ENCODE measurements around the gene MTHFD2L.
"Not testable (repeated sequence)": the region's sequence is repeated elsewhere in the genome, so short reads cannot be mapped to it uniquely, and the experiment has no call there.

The MTHFD2L gene

GRCh38 chr4:74190919-74191397 is 33.0 kb downstream of the MTHFD2L start:
- DNase-seq = no peak

GRCh38 chr4:74197080-74197479 is 39.2 kb downstream of the MTHFD2L start:
- DNase-seq = no peak

GRCh38 chr4:74202062-74202586 is 44.2 kb downstream of the MTHFD2L start:
- DNase-seq = no peak

GRCh38 chr4:74203467-74203866 is 45.5 kb downstream of the MTHFD2L start:
- DNase-seq = no peak

GRCh38 chr4:74205046-74205445 is 47.1 kb downstream of the MTHFD2L start:
- DNase-seq = no peak

GRCh38 chr4:74205559-74205958 is 47.6 kb downstream of the MTHFD2L start:
- no peak for DNase-seq

- no peak for DNase-seq
Measured at GRCh38 chr4:74206088-74206825, 48.3 kb downstream of the MTHFD2L start.

- DNase-seq = not testable (repeated sequence)
Measured at GRCh38 chr4:74214457-74215159, 56.7 kb downstream of the MTHFD2L start.

GRCh38 chr4:74215236-74215635 is 57.3 kb downstream of the MTHFD2L start:
- not testable (repeated sequence) for DNase-seq

- DNase-seq = no peak
Measured at GRCh38 chr4:74217365-74217764, 59.4 kb downstream of the MTHFD2L start.

GRCh38 chr4:74218201-74218600 is 60.3 kb downstream of the MTHFD2L start:
- DNase-seq = no peak

GRCh38 chr4:74219240-74219639 is 61.3 kb downstream of the MTHFD2L start:
- no peak for DNase-seq

- DNase-seq = no peak
Measured at GRCh38 chr4:74223098-74223497, 65.2 kb downstream of the MTHFD2L start.

GRCh38 chr4:74223801-74224200 is 65.9 kb downstream of the MTHFD2L start:
- no peak for DNase-seq

GRCh38 chr4:74228691-74229640 is 71.0 kb downstream of the MTHFD2L start:
- peak; percentile 10 to 26 for DNase-seq

- no peak for DNase-seq
Measured at GRCh38 chr4:74230902-74231499, 73.1 kb downstream of the MTHFD2L start.

GRCh38 chr4:74235135-74235534 is 77.2 kb downstream of the MTHFD2L start:
- no peak for DNase-seq

GRCh38 chr4:74237425-74237966 is 79.6 kb downstream of the MTHFD2L start:
- no peak for DNase-seq

- DNase-seq = no peak
Measured at GRCh38 chr4:74244049-74244448, 86.1 kb downstream of the MTHFD2L start.

GRCh38 chr4:74252933-74253332 is 95.0 kb downstream of the MTHFD2L start:
- no peak for DNase-seq

- DNase-seq = no peak
Measured at GRCh38 chr4:74254386-74254785, 96.5 kb downstream of the MTHFD2L start.

- DNase-seq = no peak
Measured at GRCh38 chr4:74255096-74255495, 97.2 kb downstream of the MTHFD2L start.

Data from NCI-H1930 (cell line).